ENCODE measurements around the gene LEFTY2.
"Not testable (repeated sequence)": the region's sequence is repeated elsewhere in the genome, so short reads cannot be mapped to it uniquely, and the experiment has no call there.

The LEFTY2 gene

DNA sequence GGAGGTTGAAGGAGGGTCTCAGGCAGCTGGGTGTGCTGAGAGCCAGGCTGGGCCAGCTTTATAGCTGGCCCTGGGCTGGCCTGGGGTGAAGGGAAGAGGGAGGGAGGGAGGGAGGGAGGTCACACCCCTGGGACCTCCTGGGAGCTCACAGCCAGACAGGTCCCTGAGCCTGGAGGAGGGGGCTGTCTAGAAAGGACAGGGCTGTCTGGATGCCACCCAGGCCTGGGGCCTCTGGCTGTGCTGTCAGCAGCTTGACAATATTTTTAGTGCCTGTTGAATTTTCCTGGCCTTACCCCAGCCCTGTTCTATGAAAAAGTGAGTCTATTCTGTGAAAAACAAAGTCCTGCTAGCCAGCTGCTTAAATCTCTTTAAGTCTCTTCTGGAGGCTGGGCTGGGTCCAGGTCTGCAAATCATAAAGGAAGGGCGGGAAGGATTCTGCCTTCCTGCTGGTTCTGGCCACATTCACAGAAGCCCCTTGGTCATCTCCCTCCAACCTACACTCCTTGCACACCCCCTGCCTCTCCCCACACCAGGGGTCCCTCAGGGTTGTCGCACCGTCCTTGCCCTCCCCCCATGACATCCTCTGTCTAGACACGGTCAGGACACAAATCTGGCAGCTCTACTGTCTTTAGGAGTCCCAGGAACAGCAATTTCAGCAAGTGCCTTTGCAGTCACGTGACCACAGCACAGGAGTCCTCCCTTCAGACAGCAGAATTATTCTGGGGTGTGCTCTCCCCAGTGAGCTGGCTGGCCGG is at the start of gene LEFTY2:
Gene LEFTY2, minus strand, starts transcription at position 34 of the 755 bp plus-strand sequence. CDS start 80 bp downstream, outside the sequence.
- no peak for DNase-seq

- peak; percentile 61 for DNase-seq
Measured at GRCh38 chr1:225987491-225988316, 46.7 kb upstream of the LEFTY2 start.

DNA sequence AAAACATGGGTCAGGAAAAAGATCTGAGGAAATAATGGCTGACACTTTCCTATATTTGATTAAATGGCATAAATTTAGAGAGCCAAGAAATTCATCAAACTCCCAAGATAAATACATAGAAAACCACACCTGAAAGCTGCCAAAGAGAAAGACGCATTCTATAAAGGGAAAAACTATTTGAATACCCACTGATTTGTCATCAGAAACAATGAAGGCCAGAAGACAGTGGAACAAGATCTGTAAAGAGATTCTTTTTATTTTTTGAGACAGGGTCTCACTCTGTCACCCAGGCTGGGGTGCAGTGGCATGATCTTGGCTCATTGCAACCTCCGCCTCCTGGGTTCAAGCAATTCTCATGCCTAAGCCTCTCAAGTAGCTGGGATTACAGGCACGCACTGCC is 40.7 kb upstream of the LEFTY2 start:
- DNase-seq: no peak

DNA sequence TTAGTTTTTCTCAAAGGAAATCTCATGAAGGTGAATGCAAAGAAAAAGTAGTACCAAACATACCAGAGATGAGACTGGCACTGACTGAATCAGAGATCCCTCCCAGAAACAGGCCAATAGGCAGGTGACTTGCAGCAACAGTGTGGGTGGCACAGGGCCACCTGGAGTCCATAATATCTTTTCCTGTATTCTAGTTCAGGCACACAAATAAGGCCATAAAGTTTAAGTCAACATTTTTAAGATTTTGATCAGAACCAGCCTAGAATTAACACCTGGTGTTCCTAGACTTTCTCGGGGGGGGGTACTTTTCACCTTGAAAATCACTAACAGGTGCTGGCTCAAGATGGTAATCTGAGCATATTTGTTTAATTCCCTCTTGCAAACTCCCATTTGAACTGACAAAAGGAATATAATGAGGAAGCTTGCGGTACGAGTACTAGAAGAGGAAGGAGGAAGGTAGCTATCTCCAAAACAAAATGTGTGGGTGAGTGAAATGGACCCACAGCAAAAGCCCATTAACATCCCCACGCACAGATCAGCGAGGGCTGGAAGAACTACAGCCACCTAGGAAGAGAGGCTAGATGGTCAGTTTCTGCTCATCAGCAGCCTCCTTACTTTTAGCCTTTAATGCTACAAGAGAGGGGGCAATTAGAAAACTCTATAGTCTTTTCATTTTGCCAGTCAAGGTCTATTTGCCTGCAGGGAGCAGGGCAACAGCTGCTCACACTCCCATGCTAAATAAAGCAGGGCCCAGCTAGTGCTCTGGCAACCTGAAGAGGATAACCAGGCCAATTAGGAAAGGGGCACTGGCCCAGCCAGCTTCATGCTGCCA is 39.2 kb upstream of the LEFTY2 start:
- DNase-seq: no peak

GRCh38 chr1:225979421-225979820 is 38.4 kb upstream of the LEFTY2 start:
- no peak for DNase-seq

DNA sequence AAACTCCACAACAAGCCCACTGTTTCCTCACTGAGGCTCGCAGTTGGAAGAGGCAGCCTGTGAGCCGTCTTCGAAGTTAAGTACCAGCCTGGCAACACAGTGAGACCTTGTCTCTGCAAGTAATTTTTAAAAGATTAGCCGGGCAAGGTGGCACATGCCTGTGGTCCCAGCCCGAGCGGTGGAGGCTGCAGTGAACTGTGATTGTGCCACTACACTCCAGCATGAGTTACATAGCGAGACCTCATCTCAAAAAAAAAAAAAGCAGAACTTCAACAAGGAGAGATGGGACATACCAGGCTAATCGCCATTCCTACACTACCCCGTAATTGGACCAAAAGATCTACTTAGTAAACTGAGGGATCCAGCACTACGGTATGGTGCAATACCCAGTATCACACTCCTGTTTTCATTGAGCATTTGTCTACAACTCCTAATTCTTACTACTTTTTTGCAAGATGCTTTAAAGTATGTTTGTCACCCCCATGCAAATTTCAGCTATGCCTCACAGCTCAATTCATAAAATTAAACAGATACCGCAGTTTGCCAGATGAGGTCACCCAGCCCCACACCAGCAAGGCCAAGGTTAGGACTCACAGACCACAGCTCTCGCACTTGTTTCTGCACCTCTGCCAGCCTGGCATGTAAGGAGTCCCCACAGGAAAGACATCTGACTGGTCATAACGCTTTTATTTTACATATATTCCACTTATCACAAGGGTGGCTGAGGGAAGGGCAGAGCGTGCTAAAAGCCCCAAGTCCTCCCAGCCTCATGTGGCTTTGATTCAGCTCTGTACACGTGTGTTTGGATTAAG is 37.1 kb upstream of the LEFTY2 start:
- no peak for DNase-seq

DNA sequence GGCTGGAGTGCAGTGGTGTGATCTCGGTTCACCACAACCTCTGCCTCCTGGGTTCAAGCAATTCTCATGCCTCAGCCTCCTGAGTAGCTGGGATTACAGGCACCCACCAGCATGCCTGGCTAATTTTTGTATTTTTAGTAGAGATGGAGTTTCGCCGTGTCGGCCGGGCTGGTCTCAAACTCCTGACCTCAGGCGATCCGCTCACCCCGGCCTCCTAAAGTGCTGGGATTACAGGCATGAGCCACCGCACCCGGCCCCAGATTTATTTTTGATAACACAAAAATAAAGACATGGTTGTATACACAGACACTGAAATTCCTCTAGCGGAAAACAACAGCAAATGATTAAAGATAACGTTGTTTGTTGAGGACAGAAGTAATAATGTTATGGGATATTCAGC is 34.1 kb upstream of the LEFTY2 start:
- DNase-seq: not testable (repeated sequence)

GRCh38 chr1:225974454-225974853 is 33.4 kb upstream of the LEFTY2 start:
- no peak for DNase-seq

DNA sequence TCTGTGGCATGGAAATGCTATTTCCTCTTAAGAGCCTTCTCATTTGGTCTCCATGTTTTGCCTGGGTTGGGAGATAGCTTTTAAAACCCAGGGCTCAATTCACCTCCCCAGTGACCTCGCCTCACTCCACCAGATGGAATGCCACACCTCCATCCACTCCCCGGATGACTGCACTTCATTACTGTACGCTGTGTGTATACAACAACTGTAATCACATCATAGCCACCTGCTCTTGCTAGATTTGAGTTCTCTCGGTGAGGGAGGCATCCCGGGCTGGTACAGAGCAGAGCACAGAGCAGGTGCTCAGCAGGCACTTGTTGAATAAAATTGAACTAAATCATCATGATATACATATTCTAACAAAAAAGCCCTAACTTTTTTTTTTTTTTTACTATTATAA is 32.1 kb upstream of the LEFTY2 start:
- no peak for DNase-seq

GRCh38 chr1:225972344-225973152 is 31.5 kb upstream of the LEFTY2 start:
- DNase-seq: no peak

- DNase-seq: not testable (repeated sequence)
Measured at GRCh38 chr1:225970592-225971157, 29.7 kb upstream of the LEFTY2 start.

GRCh38 chr1:225969751-225970150 is 28.7 kb upstream of the LEFTY2 start:
- DNase-seq: not testable (repeated sequence)

- DNase-seq: no peak
Measured at GRCh38 chr1:225965231-225965630, 24.2 kb upstream of the LEFTY2 start.

DNA sequence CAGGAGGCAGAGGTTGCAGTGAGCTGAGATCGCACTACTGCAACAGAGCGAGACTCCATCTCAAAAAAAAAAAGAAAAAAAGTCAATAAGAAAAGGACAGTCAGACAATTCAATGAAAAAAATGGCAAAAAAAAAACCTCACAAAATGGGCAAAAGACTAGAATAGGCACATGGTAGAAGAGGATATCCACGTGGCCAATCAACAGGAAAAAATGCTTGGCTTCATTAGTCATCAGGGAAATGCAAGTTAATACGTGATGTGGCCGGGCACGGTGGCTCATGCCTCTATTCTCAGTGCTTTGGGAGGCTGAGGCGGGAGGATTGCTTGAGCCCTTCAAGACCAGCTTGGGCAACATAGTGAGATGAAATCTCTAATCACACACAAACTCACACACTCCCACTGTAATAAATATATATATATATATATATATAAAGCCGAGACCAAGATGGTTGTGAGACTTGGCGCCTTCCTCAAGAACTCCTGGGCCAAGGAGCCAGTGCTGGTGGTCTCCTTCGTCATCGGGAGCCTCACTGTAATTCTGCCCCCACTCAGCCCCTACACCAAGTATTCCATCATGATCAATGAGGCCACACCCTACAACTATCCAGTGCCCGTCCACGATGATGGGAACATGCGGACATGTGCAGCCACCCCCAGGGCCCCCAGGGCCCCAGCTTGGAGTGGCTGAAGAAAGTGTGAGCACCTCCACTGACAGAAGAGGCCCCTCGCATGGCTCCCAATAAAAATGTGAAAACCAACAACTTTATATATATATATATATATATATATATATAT is 22.9 kb upstream of the LEFTY2 start:
- DNase-seq: no peak

- peak; percentile 51 for DNase-seq
Measured at GRCh38 chr1:225962440-225962975, 21.5 kb upstream of the LEFTY2 start.

DNA sequence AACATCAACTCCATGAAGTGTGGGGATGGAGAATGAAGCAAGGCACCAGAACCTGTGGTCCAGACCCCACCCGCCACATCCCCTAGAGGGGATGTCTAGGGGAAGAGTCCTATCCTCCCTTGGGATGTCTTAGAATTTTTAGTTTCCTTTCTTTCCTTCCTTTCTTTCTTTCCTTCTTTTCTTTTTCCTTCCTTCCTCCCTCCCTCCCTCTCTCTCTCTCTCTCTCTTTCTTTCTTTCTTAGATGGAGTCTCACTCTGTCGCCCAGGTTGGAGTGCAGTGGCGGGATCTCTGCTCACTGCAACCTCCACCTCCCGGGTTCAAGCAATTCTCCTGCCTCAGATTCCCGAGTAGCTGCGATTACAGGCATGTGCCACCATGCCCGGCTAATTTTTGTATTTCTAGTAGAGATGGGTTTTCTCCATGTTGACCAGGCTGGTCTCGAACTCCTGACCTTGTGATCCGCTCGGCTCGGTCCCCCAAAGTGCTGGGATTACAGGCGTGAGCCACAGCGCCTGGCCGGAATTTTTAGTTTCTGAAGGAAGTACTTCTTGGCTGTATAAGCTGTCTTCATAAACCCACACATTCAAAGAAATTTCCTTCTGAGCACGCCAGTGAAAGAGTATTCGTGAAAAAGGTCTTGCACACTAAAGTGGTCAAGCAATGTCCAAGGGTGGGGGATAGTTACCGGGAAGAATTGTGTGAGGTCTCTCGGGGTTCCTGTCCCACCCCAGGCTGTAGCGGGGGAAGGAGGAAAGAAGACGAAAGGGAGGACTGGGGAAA is 20.8 kb upstream of the LEFTY2 start:
- DNase-seq: no peak

DNA sequence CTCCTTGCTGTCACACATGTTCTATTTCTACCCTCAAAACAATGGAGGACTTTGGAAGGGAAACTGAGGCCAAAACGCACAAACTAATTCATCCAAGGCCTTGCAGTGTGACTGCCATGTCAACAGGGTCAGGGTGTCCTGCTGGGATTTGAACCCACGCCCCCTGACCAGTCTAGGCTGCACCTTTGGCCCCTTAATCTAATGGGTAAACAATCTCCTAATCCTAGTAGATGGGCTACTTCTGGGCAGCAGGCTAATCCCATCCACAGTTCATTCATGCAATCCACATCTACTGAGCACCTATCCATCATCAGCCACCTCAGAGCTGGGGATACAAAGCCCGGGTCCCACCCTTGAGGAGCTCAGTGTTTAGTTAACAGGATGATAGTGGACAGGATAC is 17.0 kb upstream of the LEFTY2 start:
- no peak for DNase-seq

DNA sequence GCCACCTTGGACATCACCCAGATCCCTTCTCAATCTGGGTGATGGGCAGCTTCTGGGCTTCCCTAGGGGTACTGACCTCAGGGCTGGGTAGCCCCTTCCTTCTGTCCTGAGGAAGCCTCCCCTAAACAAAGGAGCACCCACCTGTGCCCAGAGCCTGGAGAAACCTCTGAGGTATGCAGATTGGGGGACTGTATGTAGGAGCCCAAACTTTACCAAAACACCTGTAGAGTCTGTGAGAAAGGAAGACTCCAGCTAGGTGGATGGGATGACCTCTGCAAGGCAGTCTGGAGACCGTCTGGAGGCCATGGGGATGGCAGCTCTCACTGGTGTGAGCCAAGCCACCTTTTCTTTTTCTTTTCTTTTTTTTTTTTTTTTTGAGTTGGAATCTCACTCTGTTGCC is 13.7 kb upstream of the LEFTY2 start:
- no peak for DNase-seq

DNA sequence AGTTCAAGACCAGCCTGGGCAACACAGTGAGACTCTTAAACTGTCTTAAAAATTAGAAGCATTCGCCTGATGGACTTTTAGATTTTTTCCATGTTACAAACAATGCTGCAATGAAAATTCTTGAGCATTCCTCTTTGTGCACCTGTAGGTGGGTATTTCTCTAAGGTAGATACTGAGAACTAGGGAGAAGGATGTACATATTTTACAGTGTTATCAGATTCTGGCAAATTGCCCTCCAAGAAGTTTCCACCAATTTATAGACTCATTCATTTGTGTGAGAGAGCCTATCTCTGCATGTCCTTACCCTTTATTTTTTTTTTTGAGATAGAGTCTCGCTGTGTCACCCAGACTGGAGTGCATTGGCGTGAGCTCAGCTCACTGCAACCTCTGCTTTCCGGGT is 12.3 kb upstream of the LEFTY2 start:
- no peak for DNase-seq
